Endothelial cell of umbilical vein (primary cell): ENCODE results near the gene SPTSSA. TPM values are rescaled to one million over a fixed set of nuclear protein-coding genes. Genes with fewer than 3 reads are reported as not detected.

Experiments
- BruUV-seq: library from RNA; stranded (reverse); fragments of 400-500 nt; replicated peaks from 2 replicates; lab custom pipeline; 2021; lab: Mats Ljungman, UMichigan
- CTCF ChIA-PET: fragments of 300-600, 350-600 bp; sonication (Branson Sonifier 250); formaldehyde crosslinking; loops from one replicate; lab custom pipeline; 2021; ENCODE audit warnings: antibody characterized with exemption, inconsistent platforms; lab: Charles Lee
- POLR2A ChIA-PET: fragments of 300-600, 350-600 bp; sonication (Branson Sonifier 250); formaldehyde crosslinking; loops from one replicate; lab custom pipeline; 2021; ENCODE audit warnings: antibody characterized with exemption, inconsistent platforms; lab: Charles Lee
- DNase-seq: peaks from one replicate; pipeline ENCODE4 v3.0.0-alpha.2; 2011; ENCODE audit warnings: low read depth, low spot score
- FAIRE-seq: peaks from 2 replicates; lab custom pipeline; 2011; peaks lifted over from hg19 to GRCh38; lab: Jason Lieb, UNC
- H2AFZ ChIP-seq: 2 replicates; pipeline ENCODE4 v1.6.0; 2012; ENCODE audit warnings: low read depth, low read length, control low read depth, inconsistent platforms
- H3K27ac ChIP-seq: 2 replicates; pipeline ENCODE4 v1.5.1; 2011; ENCODE audit warnings: low read depth, mild to moderate bottlenecking, control low read depth, low read length, moderate library complexity; ENCODE audit not compliant: insufficient read depth
- H3K27me3 ChIP-seq, 2 experiments: 2 replicates each; pipeline versions ENCODE4 v1.6.0 to v1.6.1; 2011; ENCODE audit warnings: low read length in 2 of 2, mixed read lengths in 1 of 2; ENCODE audit not compliant: control insufficient read depth in 2 of 2, insufficient read depth in 2 of 2
- H3K36me3 ChIP-seq, 2 experiments: 2 replicates in 1 of 2; 3 replicates in 1 of 2; pipeline ENCODE4 v1.5.1; 2011; ENCODE audit warnings: low read length in 2 of 2, mild to moderate bottlenecking in 1 of 2, moderate library complexity in 1 of 2; ENCODE audit not compliant: control insufficient read depth in 2 of 2, insufficient read depth in 2 of 2; ENCODE audit errors: extremely low read depth in 1 of 2
- H3K4me1 ChIP-seq: 3 replicates; pipeline ENCODE4 v1.5.1; 2011; ENCODE audit warnings: mild to moderate bottlenecking, low read length; ENCODE audit not compliant: control insufficient read depth, insufficient read depth; ENCODE audit errors: extremely low read depth
- H3K4me2 ChIP-seq: 2 replicates; pipeline ENCODE4 v1.6.1; 2011; ENCODE audit warnings: low read length, control low read depth, mixed read lengths; ENCODE audit not compliant: insufficient read depth
- H3K4me3 ChIP-seq, 3 experiments: fragments of 200-600 bp in 1 of 3; sonication (generic), shearing (Covaris generic) in 1 of 3; replicated peaks in 1 of 3; 2 replicates each; pipeline ENCODE4 v1.5.1; 2011 to 2016; ENCODE audit warnings: control low read depth in 3 of 3, low read length in 3 of 3, mild to moderate bottlenecking in 2 of 3, inconsistent platforms in 1 of 3, low read depth in 1 of 3, moderate library complexity in 1 of 3; ENCODE audit not compliant: insufficient read depth in 1 of 3
- H3K79me2 ChIP-seq: 2 replicates; pipeline ENCODE4 v1.6.0; 2012; ENCODE audit warnings: low read length, inconsistent platforms; ENCODE audit not compliant: control insufficient read depth, insufficient read depth
- H3K9ac ChIP-seq: replicated peaks from 2 replicates; pipeline ENCODE3; 2011; ENCODE audit warnings: low read length, control low read depth; ENCODE audit not compliant: insufficient read depth; ENCODE audit errors: extremely low read depth
- H3K9me1 ChIP-seq: replicated peaks from 3 replicates; pipeline ENCODE4 v1.6.0; 2011; ENCODE audit warnings: mild to moderate bottlenecking, low read length; ENCODE audit not compliant: control insufficient read depth, insufficient read depth; ENCODE audit errors: extremely low read depth
- H3K9me3 ChIP-seq: replicated peaks from 2 replicates; pipeline ENCODE4 v1.5.1; 2012; ENCODE audit warnings: low read length, inconsistent platforms; ENCODE audit not compliant: control insufficient read depth, insufficient read depth
- H4K20me1 ChIP-seq: replicated peaks from 2 replicates; pipeline ENCODE3; 2011; ENCODE audit warnings: mild to moderate bottlenecking, low read length; ENCODE audit not compliant: control insufficient read depth, insufficient read depth; ENCODE audit errors: extremely low read depth
- CTCF ChIP-seq, 2 donors: IDR thresholded peaks; 1 replicate in 1 of 2; 2 replicates in 1 of 2; pipeline ENCODE4 v1.5.1; 2011; ENCODE audit warnings: low read length in 2 of 2, mild to moderate bottlenecking in 2 of 2, moderate library complexity in 2 of 2, control low read depth in 1 of 2, inconsistent platforms in 1 of 2, low read depth in 1 of 2; ENCODE audit not compliant: insufficient read depth in 1 of 2; ENCODE audit errors: extremely low read depth in 1 of 2
- EZH2 ChIP-seq: IDR thresholded peaks from 2 replicates; pipeline ENCODE4 v1.6.1; 2012; ENCODE audit warnings: borderline replicate concordance, low read depth, mild to moderate bottlenecking, moderate library complexity, low read length, inconsistent platforms; ENCODE audit not compliant: severe bottlenecking
- FOS ChIP-seq: IDR thresholded peaks from 2 replicates; pipeline ENCODE4 v1.6.1; 2011; ENCODE audit warnings: mild to moderate bottlenecking, low read length, moderate library complexity, borderline replicate concordance; ENCODE audit not compliant: insufficient read depth
- GATA2 ChIP-seq: IDR thresholded peaks from 2 replicates; pipeline ENCODE4 v1.7.0; 2011; ENCODE audit warnings: low read depth, mild to moderate bottlenecking, moderate library complexity, mixed read lengths, low read length; ENCODE audit not compliant: insufficient read length, insufficient read depth
- JUN ChIP-seq: IDR thresholded peaks from 2 replicates; pipeline ENCODE4 v1.6.1; 2011; ENCODE audit warnings: borderline replicate concordance, low read depth; ENCODE audit not compliant: insufficient read length, insufficient read depth
- MAX ChIP-seq: IDR thresholded peaks from 2 replicates; pipeline ENCODE4 v1.6.1; 2011; ENCODE audit not compliant: insufficient read depth, insufficient read length
- MYC ChIP-seq: IDR thresholded peaks from one replicate; pipeline ENCODE4 v1.6.1; 2011; ENCODE audit warnings: mild to moderate bottlenecking, low read depth, low read length
- POLR2A ChIP-seq: IDR thresholded peaks from 2 replicates; pipeline ENCODE4 v1.6.1; 2012; ENCODE audit warnings: low read depth, mild to moderate bottlenecking, control low read depth, low read length
- POLR2AphosphoS5 ChIP-seq: IDR thresholded peaks from 2 replicates; pipeline ENCODE4 v1.6.1; 2012; ENCODE audit warnings: low read depth, mild to moderate bottlenecking, control low read depth, low read length, moderate library complexity; ENCODE audit not compliant: insufficient read depth
- dilution Hi-C: fragments of 300-500 bp; cut with MboI; formaldehyde crosslinking; loops from one replicate; pipeline ENCODE4 v1.15.0; 2019; ENCODE audit warnings: low sequenced_read_pairs; ENCODE audit not compliant: extremely low pct_ligation_motif_present
- intact Hi-C: fragments of 100-400 bp; cut with micrococcal nuclease; formaldehyde crosslinking; loops from one replicate; pipeline ENCODE4 v1.10.0; 2022
- polyA plus RNA-seq, 4 experiments: library from polyadenylated mRNA; depleted of rRNA in 3 of 4; stranded (reverse) in 3 of 4; unstranded in 1 of 4; fragments of >200 nt; gene quantifications; 2 replicates each; pipeline versions ENCODE4 v1.2.1 to v1.2.3, GENCODE V29; 2011 to 2012; ENCODE audit warnings: missing spikeins in 1 of 4
- total RNA-seq: library from RNA; stranded (reverse); gene quantifications from 2 replicates; pipeline ENCODE4 v1.2.3, GENCODE V29; 2021

SPTSSA gene
- total and polyA plus RNA-seq, 2 donors (not counting 3 experiments of a cell fraction or from before 2014, with no cell fraction given): 21.3 to 24.3 TPM

GRCh38 chr14:34438438-34438837 lies 23.6 kb downstream of the SPTSSA start:
- Histone ChIP-seq H3K4me3 (no peak overlapping the region), H3K4me1 (peaks cover 14% of the 10 kb centered on the region), H3K27ac (no peak overlapping the region), H3K36me3 (no peaks in the 10 kb centered on the region), H3K9me3 (no peaks in the 10 kb centered on the region), H3K79me2 (peaks cover 25% of the 10 kb centered on the region), H3K9ac (no peak overlapping the region), H3K9me1 (no peaks in the 10 kb centered on the region), H2AFZ (no peak overlapping the region), H4K20me1 (peaks cover 2% of the 10 kb centered on the region), H3K27me3 (no peaks in the 10 kb centered on the region), H3K4me2 (no peak overlapping the region)
- no TSS peak for BruUV-seq
- no peak for DNase-seq
- POLR2A ChIA-PET: no interaction called here
- dilution Hi-C loops: no loop called here
- CTCF ChIA-PET: interaction anchor here (1.9 kb wide), 1 partner anchor 107 kb away, joined by 6 read pairs; no protein-coding TSS in a partner anchor
- intact Hi-C loops: no loop called here
- TF ChIP-seq JUN: no peak
- no peak for TF ChIP-seq MAX
- no peak for TF ChIP-seq MYC
- TF ChIP-seq CTCF (IDR thresholded peaks at IDR 0.05; ENCODE audit: extremely low read depth in 1 of 2, insufficient read depth in 1 of 2, low read depth in 1 of 2, low read length in 2 of 2): no peak
- TF ChIP-seq EZH2: no peak
- TF ChIP-seq POLR2A: no peak
- TF ChIP-seq FOS: no peak
- TF ChIP-seq POLR2AphosphoS5: no peak
- TF ChIP-seq GATA2: no peak
- FAIRE-seq: no peak
